ENCODE results near the gene HOMER2.
"Not testable (repeated sequence)": the region's sequence is repeated elsewhere in the genome, so short reads cannot be mapped to it uniquely, and the experiment has no call there.

Gene HOMER2

DNA sequence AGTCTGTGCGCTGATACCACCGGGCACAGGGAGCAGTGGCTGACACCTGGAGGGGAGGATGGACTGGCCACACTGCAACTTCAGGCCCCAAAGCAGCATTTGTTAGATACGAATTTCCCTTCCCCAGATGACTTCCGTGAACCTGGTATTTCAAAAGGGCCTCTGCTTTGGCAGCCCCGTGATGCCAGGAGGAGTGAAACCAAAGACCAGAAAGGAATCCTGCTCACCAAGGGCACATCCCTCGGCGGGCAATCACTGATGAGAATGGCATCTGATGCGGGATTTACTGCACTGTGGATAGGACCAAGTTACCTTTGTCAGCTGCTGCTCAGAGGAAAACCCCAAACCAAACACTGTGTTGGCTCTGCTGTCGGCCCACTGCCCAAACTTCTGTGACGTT, 77.6 kb downstream of the HOMER2 start:
- H3K36me3 ChIP-seq (ENCODE audit: insufficient read depth, low read length): no peaks in the 10 kb centered on the region
- H3K4me1 ChIP-seq (ENCODE audit: insufficient read depth, low read length): no peaks in the 10 kb centered on the region
- H3K27ac ChIP-seq (ENCODE audit: low read depth, low read length): no peak overlapping the region
- no peak overlapping the region for H3K9ac ChIP-seq (ENCODE audit: low read depth, low read length)
- no peaks in the 10 kb centered on the region for H3K27me3 ChIP-seq (ENCODE audit: insufficient read depth, low read length)
- no peaks in the 10 kb centered on the region for H3K9me3 ChIP-seq (ENCODE audit: insufficient read depth, low read depth, low read length)
- 90% methylated on average over 10 of the region's 10 CpGs for WGBS
- no peak overlapping the region for H3K4me3 ChIP-seq (ENCODE audit: low read length)

DNA sequence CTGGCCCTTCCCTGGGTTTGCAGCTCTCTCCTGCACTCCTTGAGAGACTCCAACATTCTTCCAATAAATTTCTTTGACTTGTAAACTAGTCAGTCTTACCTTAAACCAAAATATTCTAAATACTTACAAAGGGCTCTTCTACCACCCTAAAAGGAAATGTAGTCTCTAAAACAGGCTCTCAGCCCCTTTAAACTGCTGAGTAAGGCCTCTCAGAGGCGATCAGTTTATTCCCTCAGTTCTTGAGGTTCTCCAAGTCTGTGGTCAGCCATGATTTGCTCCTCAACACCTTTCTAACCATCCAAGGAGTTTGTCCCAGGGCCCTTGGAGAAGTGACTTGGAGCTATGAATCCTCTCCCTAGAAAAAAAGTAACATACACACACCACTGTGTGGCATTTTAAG, 78.3 kb downstream of the HOMER2 start:
- H3K4me3 ChIP-seq (ENCODE audit: low read length): no peak overlapping the region
- no peaks in the 10 kb centered on the region for H3K9me3 ChIP-seq (ENCODE audit: insufficient read depth, low read depth, low read length)
- no peaks in the 10 kb centered on the region for H3K36me3 ChIP-seq (ENCODE audit: insufficient read depth, low read length)
- WGBS: 81% methylated on average over 1 of the region's 1 CpG
- H3K27me3 ChIP-seq (ENCODE audit: insufficient read depth, low read length): no peaks in the 10 kb centered on the region
- no peaks in the 10 kb centered on the region for H3K4me1 ChIP-seq (ENCODE audit: insufficient read depth, low read length)
- H3K27ac ChIP-seq (ENCODE audit: low read depth, low read length): no peak overlapping the region
- H3K9ac ChIP-seq (ENCODE audit: low read depth, low read length): no peak overlapping the region

DNA sequence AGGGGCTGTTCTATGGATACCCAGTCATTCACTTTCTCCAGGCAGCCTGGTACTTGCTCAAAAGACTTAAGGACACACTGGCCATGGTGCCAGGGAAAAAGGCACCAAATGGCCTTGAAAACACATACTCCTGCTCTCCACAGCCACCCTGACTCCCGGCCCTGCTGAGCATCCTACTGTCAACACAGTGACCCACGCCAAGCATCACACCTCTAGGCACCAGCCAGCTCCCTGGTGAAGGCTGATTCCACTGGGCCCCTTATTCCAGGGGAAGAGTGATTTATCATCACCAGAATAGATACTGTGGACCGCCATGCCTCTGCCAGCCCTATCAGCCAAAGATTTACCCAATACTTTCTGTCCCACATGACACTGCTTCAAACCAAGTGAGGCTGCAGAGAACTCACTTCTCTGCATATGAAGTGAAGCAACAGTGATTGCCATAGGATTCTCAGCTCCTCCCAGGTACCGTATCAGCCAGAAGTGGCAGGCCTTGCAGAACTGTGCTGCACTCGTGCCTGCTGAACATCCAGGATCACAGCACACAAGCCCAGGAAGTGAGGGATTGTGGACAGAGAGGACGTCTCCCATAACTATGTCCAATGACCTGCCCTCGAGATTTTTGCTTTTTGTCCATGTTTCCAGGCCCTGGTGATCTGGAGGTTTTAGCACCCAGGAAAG, 79.4 kb downstream of the HOMER2 start:
- Histone ChIP-seq H3K9me3 (ENCODE audit: insufficient read depth, low read depth, low read length) (no peaks in the 10 kb centered on the region), H3K27me3 (ENCODE audit: insufficient read depth, low read length) (no peaks in the 10 kb centered on the region), H3K9ac (ENCODE audit: low read depth, low read length) (no peak overlapping the region), H3K4me3 (ENCODE audit: low read length) (no peak overlapping the region), H3K27ac (ENCODE audit: low read depth, low read length) (no peak overlapping the region), H3K36me3 (ENCODE audit: insufficient read depth, low read length) (no peaks in the 10 kb centered on the region), H3K4me1 (ENCODE audit: insufficient read depth, low read length) (no peaks in the 10 kb centered on the region)
- 91% methylated on average over 7 of the region's 7 CpGs for WGBS

DNA sequence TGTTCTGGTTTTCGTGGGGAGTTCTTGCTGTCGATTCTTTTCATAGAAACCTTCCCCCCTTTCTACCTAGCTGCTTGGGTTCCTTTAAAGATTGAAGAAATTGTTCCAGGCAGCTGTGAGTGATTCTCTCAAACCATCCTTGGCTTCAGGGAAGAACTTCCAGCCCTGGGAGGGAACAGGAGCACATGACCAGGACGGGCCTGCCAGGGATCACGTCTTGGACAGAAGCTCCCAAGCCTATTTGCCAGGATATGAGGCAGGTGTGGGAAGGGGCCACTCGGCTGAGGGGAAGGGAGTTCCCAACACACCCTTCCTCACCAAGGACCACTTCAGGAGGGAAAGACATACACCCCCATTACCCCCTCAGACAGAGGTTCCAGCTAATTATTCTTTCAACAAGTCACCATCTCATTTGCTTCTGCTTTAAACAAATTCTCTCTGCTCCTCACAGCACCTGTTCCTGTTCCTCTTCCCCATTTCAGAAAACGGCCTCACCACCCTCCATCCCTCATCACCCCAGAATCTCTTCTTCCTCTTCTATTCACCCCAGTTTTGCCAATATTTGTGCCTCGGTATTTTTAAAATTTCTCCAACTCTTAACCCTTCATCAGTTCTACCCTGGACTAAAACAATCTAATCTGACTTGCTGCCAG, 80.6 kb downstream of the HOMER2 start:
- Histone ChIP-seq H3K27me3 (ENCODE audit: insufficient read depth, low read length) (no peaks in the 10 kb centered on the region), H3K4me1 (ENCODE audit: insufficient read depth, low read length) (peaks cover 7% of the 10 kb centered on the region), H3K9ac (ENCODE audit: low read depth, low read length) (no peak overlapping the region), H3K9me3 (ENCODE audit: insufficient read depth, low read depth, low read length) (no peaks in the 10 kb centered on the region), H3K27ac (ENCODE audit: low read depth, low read length) (no peak overlapping the region), H3K4me3 (ENCODE audit: low read length) (no peak overlapping the region), H3K36me3 (ENCODE audit: insufficient read depth, low read length) (no peaks in the 10 kb centered on the region)
- WGBS: 96% methylated on average over 6 of the region's 7 CpGs

DNA sequence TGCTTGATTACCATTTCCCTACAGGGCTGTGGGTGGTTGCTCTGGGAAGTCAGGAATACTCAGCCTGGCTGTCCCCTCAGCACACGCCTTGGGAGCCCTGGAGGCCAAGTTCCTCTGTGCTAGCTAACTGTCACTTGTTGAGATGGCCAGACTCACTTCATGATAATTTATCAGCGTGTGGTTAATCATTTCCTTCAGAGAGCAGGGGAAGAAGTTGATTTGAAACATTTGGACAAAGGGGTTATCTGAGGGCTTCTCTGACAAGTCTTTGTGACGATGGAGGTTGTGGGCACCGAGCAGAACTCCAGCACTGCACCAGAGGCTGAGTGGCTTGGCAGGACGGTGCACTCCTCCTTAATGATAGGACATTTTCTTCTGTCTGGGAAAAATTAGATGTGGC, 81.2 kb downstream of the HOMER2 start:
- Histone ChIP-seq H3K27ac (ENCODE audit: low read depth, low read length) (no peak overlapping the region), H3K9ac (ENCODE audit: low read depth, low read length) (no peak overlapping the region), H3K4me3 (ENCODE audit: low read length) (no peak overlapping the region), H3K4me1 (ENCODE audit: insufficient read depth, low read length) (peaks cover 7% of the 10 kb centered on the region), H3K9me3 (ENCODE audit: insufficient read depth, low read depth, low read length) (no peaks in the 10 kb centered on the region), H3K36me3 (ENCODE audit: insufficient read depth, low read length) (no peaks in the 10 kb centered on the region), H3K27me3 (ENCODE audit: insufficient read depth, low read length) (no peaks in the 10 kb centered on the region)
- 90% methylated on average over 5 of the region's 5 CpGs for WGBS

DNA sequence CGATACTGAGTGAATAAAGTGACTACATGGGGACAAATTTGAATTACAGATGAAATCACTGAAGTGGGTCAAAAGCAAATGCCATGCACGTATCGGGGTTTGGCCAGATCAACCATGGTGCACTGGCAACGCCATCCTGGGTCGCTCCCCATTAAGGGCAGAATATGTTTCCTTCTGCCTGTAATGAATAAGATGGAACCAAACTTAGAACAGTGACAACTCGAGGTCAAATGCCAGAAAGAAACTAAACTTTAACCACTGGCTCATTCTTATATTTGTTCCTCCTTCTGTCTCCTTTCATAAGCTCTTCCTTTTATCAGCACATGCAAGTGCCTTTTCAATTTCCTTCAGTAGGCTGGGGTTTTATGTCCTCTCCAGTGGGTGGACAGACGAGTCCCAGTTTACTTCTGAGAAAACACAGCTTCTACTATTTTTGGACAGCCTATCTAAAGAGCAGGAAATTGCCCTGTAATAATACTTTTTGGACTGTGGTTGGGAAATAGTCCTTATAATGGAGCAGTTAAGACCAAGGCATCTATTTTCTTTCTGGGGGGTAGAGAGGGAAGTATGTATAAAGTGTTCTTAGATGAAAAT, 81.7 kb downstream of the HOMER2 start:
- Histone ChIP-seq H3K9ac (ENCODE audit: low read depth, low read length) (no peak overlapping the region), H3K4me3 (ENCODE audit: low read length) (no peak overlapping the region), H3K36me3 (ENCODE audit: insufficient read depth, low read length) (no peaks in the 10 kb centered on the region), H3K27ac (ENCODE audit: low read depth, low read length) (no peak overlapping the region), H3K27me3 (ENCODE audit: insufficient read depth, low read length) (no peaks in the 10 kb centered on the region), H3K9me3 (ENCODE audit: insufficient read depth, low read depth, low read length) (no peaks in the 10 kb centered on the region), H3K4me1 (ENCODE audit: insufficient read depth, low read length) (peaks cover 7% of the 10 kb centered on the region)
- 93% methylated on average over 7 of the region's 7 CpGs for WGBS

DNA sequence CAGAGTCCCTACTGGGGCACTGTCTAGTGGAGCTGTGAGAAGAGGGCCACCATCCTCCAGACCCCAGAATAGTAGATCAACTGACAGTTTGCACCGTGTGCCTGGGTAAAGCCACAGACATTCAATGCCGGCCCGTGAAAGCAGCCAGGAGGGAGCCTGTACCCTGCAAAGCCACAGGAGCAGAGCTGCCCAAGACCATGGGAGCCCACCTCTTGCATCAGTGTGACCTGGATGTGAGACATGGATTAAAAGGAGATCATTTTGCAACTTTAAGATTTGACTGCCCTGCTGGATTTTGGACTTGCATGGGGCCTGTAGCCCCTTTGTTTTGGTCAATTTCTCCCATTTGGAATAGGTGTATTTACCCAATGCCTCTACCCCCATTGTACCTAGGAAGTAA, 86.5 kb downstream of the HOMER2 start:
- not testable (repeated sequence) for H3K9ac ChIP-seq (ENCODE audit: low read depth, low read length); H3K4me1 ChIP-seq (ENCODE audit: insufficient read depth, low read length); H3K9me3 ChIP-seq (ENCODE audit: insufficient read depth, low read depth, low read length); H3K4me3 ChIP-seq (ENCODE audit: low read length); H3K27me3 ChIP-seq (ENCODE audit: insufficient read depth, low read length); H3K27ac ChIP-seq (ENCODE audit: low read depth, low read length); H3K36me3 ChIP-seq (ENCODE audit: insufficient read depth, low read length)
- 78% methylated on average over 3 of the region's 3 CpGs for WGBS

DNA sequence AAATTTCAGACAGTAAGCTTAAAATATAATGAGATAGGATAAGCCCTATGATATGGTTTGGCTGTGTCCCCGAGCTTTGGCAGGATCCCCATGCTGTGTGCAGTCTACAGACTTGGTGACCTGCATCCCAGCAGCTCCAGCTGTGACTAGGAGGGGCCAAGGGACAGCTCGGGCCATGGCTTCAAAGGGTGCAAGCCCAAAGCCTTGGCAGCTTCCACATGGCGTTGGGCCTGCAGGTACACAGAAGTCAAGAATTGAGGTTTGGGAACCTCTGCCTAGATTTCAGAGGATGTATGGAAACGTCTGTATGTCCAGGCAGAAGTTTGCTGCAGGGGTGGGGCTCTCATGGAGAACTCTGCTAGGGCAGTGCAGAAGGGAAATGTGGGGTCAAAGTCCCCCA, 86.9 kb downstream of the HOMER2 start:
- not testable (repeated sequence) for H3K27me3 ChIP-seq (ENCODE audit: insufficient read depth, low read length); H3K9ac ChIP-seq (ENCODE audit: low read depth, low read length); H3K4me1 ChIP-seq (ENCODE audit: insufficient read depth, low read length); H3K27ac ChIP-seq (ENCODE audit: low read depth, low read length); H3K4me3 ChIP-seq (ENCODE audit: low read length); H3K36me3 ChIP-seq (ENCODE audit: insufficient read depth, low read length); H3K9me3 ChIP-seq (ENCODE audit: insufficient read depth, low read depth, low read length)
- 88% methylated on average over 4 of the region's 4 CpGs for WGBS

DNA sequence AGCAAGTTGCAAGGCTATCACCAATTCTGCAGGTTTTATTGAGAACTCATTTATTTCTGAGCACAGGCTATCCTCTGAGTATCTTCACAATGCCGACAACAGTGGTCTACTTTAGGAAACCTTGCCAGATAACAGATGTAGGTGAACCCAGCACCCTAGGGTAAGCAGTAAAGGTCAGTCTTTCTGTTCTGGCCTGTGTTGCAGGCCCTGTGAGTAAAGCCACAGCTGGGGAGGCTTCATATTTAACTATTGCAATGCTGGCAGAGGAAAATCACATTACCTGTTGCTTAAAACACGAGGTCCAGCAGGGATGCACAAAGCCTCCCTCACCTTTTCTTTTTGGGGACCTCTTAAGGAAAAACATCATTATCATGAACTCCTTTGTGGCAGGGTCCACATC, 87.6 kb downstream of the HOMER2 start:
- Histone ChIP-seq H3K4me3 (ENCODE audit: low read length) (no peak overlapping the region), H3K9ac (ENCODE audit: low read depth, low read length) (no peak overlapping the region), H3K27me3 (ENCODE audit: insufficient read depth, low read length) (no peaks in the 10 kb centered on the region), H3K36me3 (ENCODE audit: insufficient read depth, low read length) (no peaks in the 10 kb centered on the region), H3K9me3 (ENCODE audit: insufficient read depth, low read depth, low read length) (no peaks in the 10 kb centered on the region), H3K4me1 (ENCODE audit: insufficient read depth, low read length) (peaks cover 7% of the 10 kb centered on the region), H3K27ac (ENCODE audit: low read depth, low read length) (no peak overlapping the region)
- WGBS: 80% methylated on average over 2 of the region's 2 CpGs

DNA sequence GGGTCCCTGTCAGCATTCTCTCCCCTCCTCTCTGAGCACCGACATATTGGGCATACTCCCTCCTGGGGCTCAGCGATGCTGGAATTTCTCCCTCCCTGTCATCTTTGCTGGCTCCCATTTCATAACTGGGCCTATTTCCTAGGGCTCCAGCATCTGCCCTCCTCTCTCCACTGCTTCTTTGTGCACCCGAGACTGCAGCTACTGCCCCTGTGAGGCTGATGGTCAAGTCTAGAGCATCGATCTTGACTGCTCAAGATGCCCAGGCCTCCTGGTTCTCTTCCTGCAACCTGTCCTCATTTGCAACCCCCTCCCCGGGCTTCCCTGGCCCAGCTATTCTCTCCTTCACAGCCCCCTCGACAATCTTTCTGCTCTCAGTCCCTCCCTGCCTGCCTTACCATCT, 89.6 kb downstream of the HOMER2 start:
- peaks cover 7% of the 10 kb centered on the region for H3K4me1 ChIP-seq (ENCODE audit: insufficient read depth, low read length)
- no peaks in the 10 kb centered on the region for H3K27me3 ChIP-seq (ENCODE audit: insufficient read depth, low read length)
- no peak overlapping the region for H3K4me3 ChIP-seq (ENCODE audit: low read length)
- H3K36me3 ChIP-seq (ENCODE audit: insufficient read depth, low read length): no peaks in the 10 kb centered on the region
- H3K27ac ChIP-seq (ENCODE audit: low read depth, low read length): no peak overlapping the region
- WGBS: 89% methylated on average over 6 of the region's 6 CpGs
- no peaks in the 10 kb centered on the region for H3K9me3 ChIP-seq (ENCODE audit: insufficient read depth, low read depth, low read length)
- H3K9ac ChIP-seq (ENCODE audit: low read depth, low read length): no peak overlapping the region

DNA sequence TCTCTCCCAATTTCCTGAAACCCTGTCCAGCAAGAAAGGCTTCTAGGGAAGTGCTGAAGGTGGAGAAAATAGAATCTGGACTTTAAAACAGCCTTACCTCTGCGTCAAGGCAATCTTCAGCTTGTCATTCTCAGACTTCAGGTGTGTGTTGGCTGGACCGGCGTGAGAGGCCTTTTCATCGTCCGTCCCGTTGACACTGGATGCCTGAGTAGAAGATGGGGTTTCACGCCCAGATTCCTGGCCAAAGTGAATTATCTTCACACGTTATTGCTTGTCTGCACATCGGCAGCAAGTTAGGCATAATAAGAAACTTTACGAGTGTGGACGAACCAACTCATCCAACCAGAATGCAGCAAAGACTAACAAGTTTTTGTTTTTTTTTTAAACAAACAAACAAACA, 93.6 kb downstream of the HOMER2 start:
- Histone ChIP-seq H3K4me1 (ENCODE audit: insufficient read depth, low read length) (no peaks in the 10 kb centered on the region), H3K9ac (ENCODE audit: low read depth, low read length) (no peak overlapping the region), H3K36me3 (ENCODE audit: insufficient read depth, low read length) (no peaks in the 10 kb centered on the region), H3K9me3 (ENCODE audit: insufficient read depth, low read depth, low read length) (no peaks in the 10 kb centered on the region), H3K27ac (ENCODE audit: low read depth, low read length) (no peak overlapping the region), H3K4me3 (ENCODE audit: low read length) (no peak overlapping the region), H3K27me3 (ENCODE audit: insufficient read depth, low read length) (no peaks in the 10 kb centered on the region)
- WGBS: 95% methylated on average over 11 of the region's 11 CpGs

All from HUES64 (cell line).